Spleen (tissue), 11 donors: Measurements from ENCODE around the gene RNF126. TPM values are rescaled to one million over a fixed set of nuclear protein-coding genes. Genes with fewer than 3 reads are reported as not detected.
A peak's percentile ranks its signal among the peaks of the same experiment; 100 is the strongest.

Experiments
- DNase-seq: peaks from one replicate; pipeline ENCODE4 v3.0.0-alpha.2; 2020
- H3K27ac ChIP-seq, 8 donors: fragments of 200-600 bp; sonication (generic) in 7 of 8; 1 replicate in 4 of 8; 2 replicates in 4 of 8; pipeline versions ENCODE4 v1.5.0 to v1.8.0; 2016 to 2021; ENCODE audit warnings: inconsistent platforms in 4 of 8, mild to moderate bottlenecking in 4 of 8, moderate library complexity in 1 of 8
- H3K27me3 ChIP-seq, 7 donors: fragments of 200-600 bp; sonication (generic) in 6 of 7; replicated peaks in 1 of 7; 1 replicate in 4 of 7; 2 replicates in 3 of 7; pipeline versions ENCODE4 v1.5.0 to v1.8.0; 2016 to 2021; ENCODE audit warnings: inconsistent platforms in 3 of 7, mild to moderate bottlenecking in 1 of 7
- H3K36me3 ChIP-seq, 6 donors: fragments of 200-600 bp; sonication (generic) in 5 of 6; 1 replicate in 4 of 6; 2 replicates in 2 of 6; pipeline versions ENCODE4 v1.5.0 to v1.8.0; 2016 to 2021; ENCODE audit warnings: inconsistent platforms in 2 of 6
- H3K4me1 ChIP-seq, 6 donors: fragments of 200-600 bp; sonication (generic) in 5 of 6; 1 replicate in 3 of 6; 2 replicates in 3 of 6; pipeline versions ENCODE4 v1.5.0 to v1.8.0; 2016 to 2021; ENCODE audit warnings: inconsistent platforms in 3 of 6
- H3K4me3 ChIP-seq, 8 donors: fragments of 200-600 bp; sonication (generic) in 7 of 8; 1 replicate in 4 of 8; 2 replicates in 4 of 8; pipeline versions ENCODE4 v1.5.0 to v1.8.0; 2016 to 2021; ENCODE audit warnings: inconsistent platforms in 4 of 8, mild to moderate bottlenecking in 4 of 8, moderate library complexity in 2 of 8
- H3K9me3 ChIP-seq, 8 donors: fragments of 200-600 bp; sonication (generic) in 7 of 8; 1 replicate in 4 of 8; 2 replicates in 4 of 8; pipeline versions ENCODE4 v1.5.0 to v1.8.0; 2016 to 2021; ENCODE audit warnings: inconsistent platforms in 4 of 8
- POLR2A ChIP-seq, 3 donors: fragments of 450-650 bp; IDR thresholded peaks; one replicate each; pipeline ENCODE4 v1.5.1; 2017; ENCODE audit warnings: antibody characterized with exemption in 3 of 3, mild to moderate bottlenecking in 1 of 3
- POLR2AphosphoS5 ChIP-seq, 3 donors: sonication (generic); formaldehyde crosslinking; IDR thresholded peaks; one replicate each; pipeline ENCODE4 v1.5.1; 2017; ENCODE audit warnings: antibody characterized with exemption in 3 of 3
- WGBS, 5 donors: extraction: QIAGEN DNeasy Blood & Tissue Kit in 3 of 5; methylation state at CpG; one replicate each; pipeline versions ENCODE4 v1.1.5 to v1.1.7; 2013 to 2018; 5-methylcytosine and 5-hydroxymethylcytosine counted together
- intact Hi-C: fragments of 100-400 bp; cut with DNase I; formaldehyde crosslinking; loops from one replicate; pipeline ENCODE4 v1.15.0; 2023; ENCODE audit warnings: low total_unique reads
- polyA plus RNA-seq, 3 donors: library from polyadenylated mRNA; stranded (reverse); fragments of 200-250 nt; gene quantifications; one replicate each; pipeline ENCODE4 v1.2.1, GENCODE V29; 2013
- total RNA-seq, 7 donors: library from RNA; depleted of rRNA in 3 of 7; stranded (reverse); fragments of >200 nt in 3 of 7; fragmentation: NEBNext Ultra II Directional in 4 of 7; extraction: Animal tissue kit (Norgen Biotek cat#: 25700) in 4 of 7; gene quantifications; one replicate each; pipeline versions ENCODE4 v1.1.0 to v1.2.1, GENCODE V29; 2016 to 2021
- TF ChIP-seq, protein P1 (sequence below), 11 experiments: fragments of 200-600 bp in 7 of 11; fragments of 450-650 bp in 4 of 11; sonication (generic) in 4 of 11; IDR thresholded peaks in 8 of 11; conservative IDR thresholded peaks in 3 of 11; 1 replicate in 7 of 11; 2 replicates in 4 of 11; pipeline versions ENCODE4 v1.4.0 to v1.8.0; 2016 to 2021; ENCODE audit warnings: antibody characterized with exemption in 11 of 11, inconsistent platforms in 4 of 11, mild to moderate bottlenecking in 1 of 11
- donor health status: healthy with polysubstance abuse.
- donor health status: DM: no; HTN: no; CAD: no; lungs with moderate emphysema.
- donor health status: DM: no; HTN: no; CAD: no.
- donor health status: Bipolar disorder and iron deficiency.
- donor health status: healthy.
- donor health status: DM: no; HTN: no; CAD: no.
- donor health status: DM: yes; HTN: yes; CAD: no.

Gene RNF126
- total and polyA plus RNA-seq, 10 donors: 38.1 to 95.1 (median 54.8) TPM

DNA sequence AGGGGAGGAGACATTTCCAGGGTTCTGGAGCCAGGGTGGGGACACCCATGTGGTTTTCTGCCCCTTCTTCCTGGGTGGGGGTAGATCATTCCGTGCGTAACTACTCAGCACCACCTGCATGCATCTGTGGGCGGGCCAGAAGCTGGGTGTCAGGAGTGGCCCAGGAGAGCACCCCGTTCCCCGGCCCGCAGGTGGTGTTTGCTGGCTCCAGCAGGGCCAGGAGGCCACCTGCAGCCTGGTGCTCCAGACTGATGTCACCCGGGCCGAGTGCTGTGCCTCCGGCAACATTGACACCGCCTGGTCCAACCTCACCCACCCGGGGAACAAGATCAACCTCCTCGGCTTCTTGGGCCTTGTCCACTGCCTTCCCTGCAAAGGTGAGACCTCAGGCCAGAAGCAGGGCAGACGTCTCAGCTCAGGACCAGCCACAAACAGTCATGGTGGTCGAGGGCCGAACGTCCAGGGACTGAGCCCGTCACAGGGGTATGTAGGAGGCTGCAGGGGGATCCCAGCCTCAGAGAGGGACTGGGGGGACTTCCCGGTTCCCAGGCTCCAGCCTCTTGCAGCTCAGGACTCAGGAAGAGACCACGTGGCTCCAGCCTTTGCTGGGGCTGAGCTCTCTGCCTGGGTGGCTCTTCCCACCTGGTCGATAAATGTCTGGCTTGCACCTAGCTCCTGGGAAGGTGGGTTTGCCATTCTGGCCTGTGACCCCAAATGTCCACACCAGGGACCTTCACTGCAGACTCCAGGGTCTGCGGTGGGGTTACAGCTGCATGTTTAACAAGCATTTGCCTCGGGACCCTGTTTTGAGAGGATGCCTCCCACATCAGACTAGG is 14.8 kb upstream of the RNF126 start:
- peaks cover 5 to 74% (median 51%) of the 10 kb centered on the region in 6 donors for H3K4me1 ChIP-seq
- H3K4me3 ChIP-seq: peak overlapping the region in 2 of 8 donors; percentile 34 to 58
- H3K36me3 ChIP-seq: no peaks in the 10 kb centered on the region
- no peak for DNase-seq
- H3K27ac ChIP-seq: peak overlapping the region in 3 of 8 donors; percentile 56 to 69 (median 62)
- TF ChIP-seq, protein P1, sequence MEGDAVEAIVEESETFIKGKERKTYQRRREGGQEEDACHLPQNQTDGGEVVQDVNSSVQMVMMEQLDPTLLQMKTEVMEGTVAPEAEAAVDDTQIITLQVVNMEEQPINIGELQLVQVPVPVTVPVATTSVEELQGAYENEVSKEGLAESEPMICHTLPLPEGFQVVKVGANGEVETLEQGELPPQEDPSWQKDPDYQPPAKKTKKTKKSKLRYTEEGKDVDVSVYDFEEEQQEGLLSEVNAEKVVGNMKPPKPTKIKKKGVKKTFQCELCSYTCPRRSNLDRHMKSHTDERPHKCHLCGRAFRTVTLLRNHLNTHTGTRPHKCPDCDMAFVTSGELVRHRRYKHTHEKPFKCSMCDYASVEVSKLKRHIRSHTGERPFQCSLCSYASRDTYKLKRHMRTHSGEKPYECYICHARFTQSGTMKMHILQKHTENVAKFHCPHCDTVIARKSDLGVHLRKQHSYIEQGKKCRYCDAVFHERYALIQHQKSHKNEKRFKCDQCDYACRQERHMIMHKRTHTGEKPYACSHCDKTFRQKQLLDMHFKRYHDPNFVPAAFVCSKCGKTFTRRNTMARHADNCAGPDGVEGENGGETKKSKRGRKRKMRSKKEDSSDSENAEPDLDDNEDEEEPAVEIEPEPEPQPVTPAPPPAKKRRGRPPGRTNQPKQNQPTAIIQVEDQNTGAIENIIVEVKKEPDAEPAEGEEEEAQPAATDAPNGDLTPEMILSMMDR (IDR thresholded peaks at IDR 0.05 in 8 of 11, conservative IDR thresholded peaks at IDR 0.05 in 3 of 11): no peak
- TF ChIP-seq POLR2A (IDR thresholded peaks at IDR 0.05) (no peak), POLR2AphosphoS5 (IDR thresholded peaks at IDR 0.05) (no peak)
- intact Hi-C loops: no loop called here
- 61 to 76% (median 70%) methylated on average over 9 to 22 of the region's 22 CpGs for WGBS, 5 donors
- no peaks in the 10 kb centered on the region for H3K9me3 ChIP-seq
- peaks cover 0 to 48% (median 26%) of the 10 kb centered on the region in 7 donors for H3K27me3 ChIP-seq

DNA sequence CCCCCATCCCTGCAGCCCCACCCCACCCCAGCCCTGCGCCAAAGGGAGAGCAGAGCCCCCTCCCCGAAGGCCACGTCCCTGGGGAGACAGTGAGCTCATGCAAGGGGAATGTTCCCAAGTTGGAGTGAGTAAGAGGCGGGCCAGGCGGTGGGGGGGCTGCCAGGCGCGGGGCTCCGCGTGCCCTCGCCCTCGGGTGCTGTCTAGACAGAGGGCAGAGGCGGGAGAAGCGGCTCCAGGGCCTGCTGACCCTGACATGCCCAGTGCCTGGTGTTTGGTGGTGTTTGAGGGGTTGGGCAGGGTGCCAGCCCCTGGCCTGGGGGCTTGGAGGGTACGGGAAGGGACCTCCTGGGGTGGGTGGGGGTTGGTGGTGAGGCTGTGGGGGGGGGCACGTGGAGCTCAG is 14.2 kb upstream of the RNF126 start:
- Histone ChIP-seq H3K36me3 (no peaks in the 10 kb centered on the region), H3K27me3 (peaks cover 0 to 48% (median 26%) of the 10 kb centered on the region in 7 donors), H3K27ac (peak overlapping the region in 4 of 8 donors; percentile 31 to 69 (median 59)), H3K4me3 (peak overlapping the region in 4 of 8 donors; percentile 19 to 58 (median 34)), H3K9me3 (no peaks in the 10 kb centered on the region), H3K4me1 (peaks cover 5 to 80% (median 53%) of the 10 kb centered on the region in 6 donors)
- DNase-seq: no peak
- TF ChIP-seq POLR2AphosphoS5 (IDR thresholded peaks at IDR 0.05): peak in 1 of 3 donors; percentile 74
- TF ChIP-seq, protein P1 (IDR thresholded peaks at IDR 0.05 in 8 of 11, conservative IDR thresholded peaks at IDR 0.05 in 3 of 11): no peak
- TF ChIP-seq POLR2A (IDR thresholded peaks at IDR 0.05): no peak
- WGBS, 5 donors: 9 to 40% (median 19%) methylated on average over 7 to 15 of the region's 15 CpGs
- intact Hi-C loops: no loop called here

DNA sequence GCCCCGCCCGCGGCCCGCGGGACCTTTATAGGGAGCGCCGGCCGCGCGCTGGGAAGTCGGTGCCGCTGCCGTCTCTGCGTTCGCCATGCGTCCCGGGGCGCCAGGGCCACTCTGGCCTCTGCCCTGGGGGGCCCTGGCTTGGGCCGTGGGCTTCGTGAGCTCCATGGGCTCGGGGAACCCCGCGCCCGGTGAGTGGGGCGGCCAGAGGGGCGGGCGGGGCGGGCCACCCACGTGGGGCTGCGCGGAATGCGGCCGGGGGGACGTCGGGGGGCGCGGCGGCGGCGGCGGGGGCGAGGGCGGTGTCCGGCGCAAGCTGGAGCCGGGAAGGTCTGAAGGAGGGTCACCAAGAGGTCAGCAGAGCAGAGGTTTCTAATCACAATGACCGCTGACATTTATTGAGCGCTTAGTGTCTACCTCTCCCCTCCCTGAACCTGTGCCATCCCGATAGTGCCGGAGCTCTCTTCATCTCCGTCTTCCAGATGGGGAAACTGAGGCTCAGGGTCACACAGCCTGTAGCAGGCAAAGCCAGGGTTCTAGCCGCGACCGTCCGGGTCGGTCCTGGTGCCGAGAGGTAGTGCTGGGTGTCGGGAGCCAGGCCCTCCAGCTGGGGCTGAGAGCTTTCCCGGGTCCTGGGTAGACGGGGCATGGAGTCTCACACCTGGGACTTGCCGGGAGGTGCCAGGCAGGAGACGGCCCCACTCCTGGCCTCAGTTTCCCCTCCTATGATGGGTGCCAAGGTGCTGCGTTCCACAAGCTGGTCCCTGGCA is 13.5 kb upstream of the RNF126 start, which contains the start of gene FSTL3:
TSS of gene FSTL3 (plus strand) at position 54 of the 767 bp plus-strand sequence. CDS start at position 86, 32 bp downstream.
- TF ChIP-seq, protein P1 (IDR thresholded peaks at IDR 0.05 in 8 of 11, conservative IDR thresholded peaks at IDR 0.05 in 3 of 11): no peak
- TF ChIP-seq POLR2AphosphoS5 (IDR thresholded peaks at IDR 0.05): peak in 2 of 3 donors; percentile 30
- peaks cover 0 to 50% (median 26%) of the 10 kb centered on the region in 7 donors for H3K27me3 ChIP-seq
- intact Hi-C loops: no loop called here
- no peaks in the 10 kb centered on the region for H3K36me3 ChIP-seq
- peak within 1 kb of the TSS in 5 of 8 donors; percentile 26 to 69 (median 56) for H3K27ac ChIP-seq
- DNase-seq: no peak
- peak within 1 kb of the TSS in 5 of 8 donors; percentile 6 to 58 (median 33) for H3K4me3 ChIP-seq
- WGBS, 5 donors: 10 to 32% (median 14%) methylated on average over 13 to 63 of the region's 63 CpGs
- H3K9me3 ChIP-seq: no peaks in the 10 kb centered on the region
- peaks cover 5 to 84% (median 52%) of the 10 kb centered on the region in 6 donors for H3K4me1 ChIP-seq
